Measurements from ENCODE around the gene WNK3. TPM values are rescaled to one million over a fixed set of nuclear protein-coding genes. Genes with fewer than 3 reads are reported as not detected.
"Not testable (repeated sequence)": the region's sequence is repeated elsewhere in the genome, so short reads cannot be mapped to it uniquely, and the experiment has no call there.

Gene WNK3
- under 1 TPM in 4 of 6 donors, not detected in 2; 0.34 to 0.60 (median 0.41) TPM for polyA plus RNA-seq (ENCODE audit: low read depth in 6 of 6)

- H3K4me3 Mint-ChIP-seq, result peak within 1 kb of the TSS; percentile 79 to 93 (median 86)
- H3K36me3 Mint-ChIP-seq, result no peaks in the 10 kb centered on the region
- peaks cover 15 to 23% (median 22%) of the 10 kb centered on the region in 3 donors for H3K4me1 Mint-ChIP-seq
- peak within 1 kb of the TSS in 5 of 6 donors; percentile 12 to 93 (median 84) for H3K27ac Mint-ChIP-seq
- peak; percentile 12 for DNase-seq
- H3K27me3 Mint-ChIP-seq, result peaks cover 14 to 40% (median 34%) of the 10 kb centered on the region in 3 donors
- ATAC-seq (ENCODE audit: low read depth in 2 of 2), result peak; percentile 58 to 62
- peaks cover 0 to 5% (median 3%) of the 10 kb centered on the region in 7 donors for H3K9me3 Mint-ChIP-seq
Measured at GRCh38 chrX:54357414-54358377, at the start of gene WNK3. WNK3 (minus strand) TSS chrX:54358046.

- DNase-seq, result no peak
- peaks cover 0 to 14% (median under 1%) of the 10 kb centered on the region in 3 donors for H3K27me3 Mint-ChIP-seq
- H3K36me3 Mint-ChIP-seq, result no peaks in the 10 kb centered on the region
- H3K4me1 Mint-ChIP-seq, result peaks cover 0 to 2% (median 0%) of the 10 kb centered on the region in 3 donors
- no peak overlapping the region for H3K4me3 Mint-ChIP-seq
- no peak for ATAC-seq (ENCODE audit: low read depth in 2 of 2)
- H3K9me3 Mint-ChIP-seq, result no peaks in the 10 kb centered on the region
- H3K27ac Mint-ChIP-seq, result no peak overlapping the region
Measured at GRCh38 chrX:54407266-54407665, 49.4 kb upstream of the WNK3 start.

GRCh38 chrX:54397113-54397512 is 39.3 kb upstream of the WNK3 start:
- H3K4me3 Mint-ChIP-seq, result no peak overlapping the region
- H3K9me3 Mint-ChIP-seq, result peaks cover 0 to 5% (median 0%) of the 10 kb centered on the region in 7 donors
- ATAC-seq (ENCODE audit: low read depth in 2 of 2), result no peak
- H3K27me3 Mint-ChIP-seq, result peaks cover 6 to 8% (median 7%) of the 10 kb centered on the region in 3 donors
- H3K36me3 Mint-ChIP-seq, result no peaks in the 10 kb centered on the region
- no peak overlapping the region for H3K27ac Mint-ChIP-seq
- no peak for DNase-seq
- H3K4me1 Mint-ChIP-seq, result no peaks in the 10 kb centered on the region

- H3K4me1 Mint-ChIP-seq, result no peaks in the 10 kb centered on the region
- H3K27me3 Mint-ChIP-seq, result no peaks in the 10 kb centered on the region
- H3K27ac Mint-ChIP-seq, result no peak overlapping the region
- no peaks in the 10 kb centered on the region for H3K36me3 Mint-ChIP-seq
- ATAC-seq (ENCODE audit: low read depth in 2 of 2) (no peak), DNase-seq (no peak)
- H3K4me3 Mint-ChIP-seq, result no peak overlapping the region
- H3K9me3 Mint-ChIP-seq, result peaks cover 0 to 2% (median 0%) of the 10 kb centered on the region in 7 donors
Measured at GRCh38 chrX:54386314-54386713, 28.5 kb upstream of the WNK3 start.

- H3K27ac Mint-ChIP-seq; H3K9me3 Mint-ChIP-seq; H3K36me3 Mint-ChIP-seq; H3K27me3 Mint-ChIP-seq; H3K4me1 Mint-ChIP-seq; H3K4me3 Mint-ChIP-seq; DNase-seq; ATAC-seq (ENCODE audit: low read depth in 2 of 2): not testable (repeated sequence)
Measured at GRCh38 chrX:54384661-54385060, 26.8 kb upstream of the WNK3 start.

GRCh38 chrX:54359408-54359807 is 1.6 kb upstream of the WNK3 start:
- peak overlapping the region in 1 of 6 donors; percentile 93 for H3K27ac Mint-ChIP-seq

GRCh38 chrX:54358424-54359211 is 772 bp upstream of the WNK3 start:
- peak overlapping the region in 5 of 6 donors; percentile 32 to 93 (median 84) for H3K27ac Mint-ChIP-seq
- peaks cover 0 to 5% (median 0%) of the 10 kb centered on the region in 7 donors for H3K9me3 Mint-ChIP-seq
- peak; percentile 53 to 58 for ATAC-seq (ENCODE audit: low read depth in 2 of 2)
- H3K36me3 Mint-ChIP-seq, result no peaks in the 10 kb centered on the region
- DNase-seq, result peak; percentile 23
- peak overlapping the region; percentile 79 to 93 (median 86) for H3K4me3 Mint-ChIP-seq
- H3K4me1 Mint-ChIP-seq, result peaks cover 15 to 23% (median 22%) of the 10 kb centered on the region in 3 donors
- peaks cover 14 to 40% (median 34%) of the 10 kb centered on the region in 3 donors for H3K27me3 Mint-ChIP-seq

More at GRCh38 chrX:54359408-54359807, 1.6 kb upstream of the WNK3 start:
- H3K36me3 Mint-ChIP-seq, result no peaks in the 10 kb centered on the region
- DNase-seq (no peak), ATAC-seq (ENCODE audit: low read depth in 2 of 2) (no peak)
- H3K4me1 Mint-ChIP-seq, result peaks cover 15 to 23% (median 22%) of the 10 kb centered on the region in 3 donors
- H3K4me3 Mint-ChIP-seq, result peak overlapping the region; percentile 72 to 93 (median 86)
- H3K27me3 Mint-ChIP-seq, result peaks cover 14 to 40% (median 34%) of the 10 kb centered on the region in 3 donors
- H3K9me3 Mint-ChIP-seq, result peaks cover 0 to 5% (median 0%) of the 10 kb centered on the region in 7 donors

- peaks cover 5 to 18% (median 12%) of the 10 kb centered on the region in 3 donors for H3K27me3 Mint-ChIP-seq
- H3K9me3 Mint-ChIP-seq, result peaks cover 0 to 12% (median 4%) of the 10 kb centered on the region in 7 donors
- no peaks in the 10 kb centered on the region for H3K36me3 Mint-ChIP-seq
- ATAC-seq (ENCODE audit: low read depth in 2 of 2) (no peak), DNase-seq (no peak)
- no peak overlapping the region for H3K27ac Mint-ChIP-seq
- H3K4me3 Mint-ChIP-seq, result no peak overlapping the region
- H3K4me1 Mint-ChIP-seq, result peaks cover 8 to 11% (median 10%) of the 10 kb centered on the region in 3 donors
Measured at GRCh38 chrX:54352677-54353076, 5.2 kb downstream of the WNK3 start.

GRCh38 chrX:54337383-54337782 is 20.5 kb downstream of the WNK3 start:
- H3K36me3 Mint-ChIP-seq; H3K4me1 Mint-ChIP-seq; DNase-seq; H3K27me3 Mint-ChIP-seq; ATAC-seq (ENCODE audit: low read depth in 2 of 2); H3K4me3 Mint-ChIP-seq; H3K9me3 Mint-ChIP-seq; H3K27ac Mint-ChIP-seq: not testable (repeated sequence)

GRCh38 chrX:54325077-54325476 is 32.8 kb downstream of the WNK3 start:
- Mint-ChIP-seq H3K4me3 (no peak overlapping the region), H3K27me3 (no peaks in the 10 kb centered on the region), H3K27ac (no peak overlapping the region), H3K4me1 (no peaks in the 10 kb centered on the region), H3K36me3 (no peaks in the 10 kb centered on the region), H3K9me3 (no peaks in the 10 kb centered on the region)
- DNase-seq (no peak), ATAC-seq (ENCODE audit: low read depth in 2 of 2) (no peak)

GRCh38 chrX:54320067-54320466 is 37.8 kb downstream of the WNK3 start:
- no peak for ATAC-seq (ENCODE audit: low read depth in 2 of 2)
- Mint-ChIP-seq H3K4me3 (no peak overlapping the region), H3K4me1 (no peaks in the 10 kb centered on the region), H3K36me3 (no peaks in the 10 kb centered on the region), H3K27ac (no peak overlapping the region), H3K9me3 (peaks cover 0 to 4% (median 0%) of the 10 kb centered on the region in 7 donors), H3K27me3 (no peaks in the 10 kb centered on the region)
- DNase-seq, result no peak

- no peaks in the 10 kb centered on the region for H3K36me3 Mint-ChIP-seq
Measured at GRCh38 chrX:54306379-54306778, 51.5 kb downstream of the WNK3 start.

GRCh38 chrX:54301516-54301915 is 56.3 kb downstream of the WNK3 start:
- Mint-ChIP-seq H3K4me1 (no peaks in the 10 kb centered on the region), H3K4me3 (no peak overlapping the region), H3K27me3 (peaks cover 0 to under 1% (median 0%) of the 10 kb centered on the region in 3 donors), H3K27ac (no peak overlapping the region), H3K36me3 (no peaks in the 10 kb centered on the region), H3K9me3 (peaks cover 0 to 4% (median 2%) of the 10 kb centered on the region in 7 donors)
- no peak for ATAC-seq (ENCODE audit: low read depth in 2 of 2)
- DNase-seq, result no peak

More at GRCh38 chrX:54306379-54306778, 51.5 kb downstream of the WNK3 start:
- no peaks in the 10 kb centered on the region for H3K4me1 Mint-ChIP-seq
- H3K4me3 Mint-ChIP-seq, result no peak overlapping the region
- peaks cover 0 to 5% (median 2%) of the 10 kb centered on the region in 7 donors for H3K9me3 Mint-ChIP-seq
- no peak overlapping the region for H3K27ac Mint-ChIP-seq
- DNase-seq (no peak), ATAC-seq (ENCODE audit: low read depth in 2 of 2) (no peak)
- no peaks in the 10 kb centered on the region for H3K27me3 Mint-ChIP-seq
